Activated CD8-positive, alpha-beta memory T cell treated with anti-CD3 and anti-CD28 coated beads, Interleukin-2, amount 10 ng/mL, durations not matched to agents 7 days and 5 days (primary cell): ENCODE data around the gene GPHN. TPM values are rescaled to one million over a fixed set of nuclear protein-coding genes. Genes with fewer than 3 reads are reported as not detected.
"Not testable (repeated sequence)": the region's sequence is repeated elsewhere in the genome, so short reads cannot be mapped to it uniquely, and the experiment has no call there.

ENCODE experiments used
- ATAC-seq: fragments of 150-1000 bp; cut with Tn5 transposase; one replicate; pipeline ENCODE4 v1.10.0; 2021; ENCODE audit warnings: moderate library complexity
- CTCF ChIA-PET: fragments of 350-600 bp; sonication (Branson Sonifier 250); formaldehyde crosslinking; loops from one replicate; lab custom pipeline; 2021; ENCODE audit warnings: antibody characterized with exemption; lab: Charles Lee
- DNase-seq: peaks from one replicate; pipeline ENCODE4 v3.0.0-alpha.2; 2020
- H3K27ac Mint-ChIP-seq: one replicate; pipeline ENCODE4 v1.8.0; 2021; ENCODE audit warnings: mild to moderate bottlenecking, mixed read lengths
- H3K27me3 Mint-ChIP-seq: one replicate; pipeline ENCODE4 v1.8.0; 2021; ENCODE audit warnings: mixed read lengths
- H3K36me3 Mint-ChIP-seq: one replicate; pipeline ENCODE4 v1.8.0; 2021; ENCODE audit warnings: mild to moderate bottlenecking, mixed read lengths
- H3K4me1 Mint-ChIP-seq: one replicate; pipeline ENCODE4 v1.8.0; 2021; ENCODE audit warnings: mixed read lengths
- H3K4me3 Mint-ChIP-seq: one replicate; pipeline ENCODE4 v1.8.0; 2021; ENCODE audit warnings: mild to moderate bottlenecking, moderate library complexity, mixed read lengths
- H3K9me3 Mint-ChIP-seq: one replicate; pipeline ENCODE4 v1.8.0; 2022; ENCODE audit warnings: low read depth, mixed read lengths
- total RNA-seq, 2 experiments: library from RNA; stranded (reverse); gene quantifications; one replicate each; pipeline ENCODE4 v1.2.3, GENCODE V29; 2021

Gene GPHN
- total RNA-seq, 2 experiments from 2014 or later: 11.9 to 22.5 TPM

DNA sequence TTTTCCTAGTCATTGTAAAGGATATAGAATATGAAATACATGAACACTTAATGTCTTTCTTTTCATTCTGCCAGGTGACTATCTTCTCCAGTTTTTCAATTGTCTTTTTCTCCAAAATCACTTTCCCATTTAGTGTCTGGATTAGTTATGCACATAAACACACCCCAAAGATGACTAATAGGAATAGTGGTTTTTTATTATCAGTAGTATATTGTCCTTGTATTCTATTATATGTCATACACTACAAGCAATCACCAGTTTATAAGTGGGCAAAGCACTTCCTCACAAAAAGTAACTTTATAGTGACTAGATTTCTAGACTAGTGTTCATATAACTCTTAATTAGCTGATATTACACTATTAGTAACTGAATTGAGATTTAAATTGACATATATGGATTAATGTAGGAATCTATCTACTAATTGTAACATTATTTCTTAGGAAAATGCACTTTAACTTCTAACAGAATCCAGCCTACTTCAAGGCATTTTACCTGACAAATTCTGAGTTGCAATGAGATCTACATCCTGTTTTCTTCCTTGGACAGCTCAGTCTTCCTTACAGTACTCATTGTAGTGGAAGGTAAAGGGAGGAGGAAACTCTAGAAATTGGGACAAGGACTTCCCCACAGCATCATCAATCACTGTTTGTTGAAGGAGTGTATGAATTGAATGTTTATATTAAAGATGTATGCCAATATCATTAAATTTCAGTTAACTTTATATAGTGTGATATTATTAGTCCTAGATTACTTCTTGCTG, 495.2 kb downstream of the GPHN start:
- no peaks in the 10 kb centered on the region for H3K9me3 Mint-ChIP-seq
- no peak overlapping the region for H3K27ac Mint-ChIP-seq
- H3K36me3 Mint-ChIP-seq: no peaks in the 10 kb centered on the region
- H3K4me1 Mint-ChIP-seq: peaks cover 3% of the 10 kb centered on the region
- no peak for ATAC-seq
- no peak overlapping the region for H3K4me3 Mint-ChIP-seq
- H3K27me3 Mint-ChIP-seq: peaks cover 7% of the 10 kb centered on the region
- CTCF ChIA-PET: interaction anchor here (0.9 kb wide), 1 partner anchor 15 kb away, joined by 3 read pairs; no protein-coding TSS in a partner anchor
- DNase-seq: no peak

DNA sequence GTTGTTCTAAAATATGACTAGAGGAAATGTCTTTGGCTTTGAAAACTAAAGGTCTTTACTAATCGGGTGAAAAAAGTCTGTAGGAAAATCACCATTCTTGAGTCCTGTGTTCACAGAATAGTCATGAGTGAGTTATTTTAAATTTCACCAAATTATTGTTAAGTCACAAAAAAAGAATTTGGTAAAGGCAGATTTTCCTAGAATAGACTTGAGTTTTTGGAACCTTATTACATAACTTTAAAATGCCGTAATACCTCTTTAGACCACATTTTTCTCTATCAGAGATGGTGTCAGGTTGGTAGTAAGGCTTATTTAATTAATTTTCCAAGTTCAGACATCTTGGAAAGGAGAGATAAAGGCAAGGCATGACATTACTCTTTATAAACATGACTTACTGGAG, 496.6 kb downstream of the GPHN start:
- Mint-ChIP-seq H3K4me1 (no peaks in the 10 kb centered on the region), H3K27me3 (peaks cover 7% of the 10 kb centered on the region), H3K4me3 (no peak overlapping the region), H3K27ac (no peak overlapping the region), H3K36me3 (no peaks in the 10 kb centered on the region), H3K9me3 (no peaks in the 10 kb centered on the region)
- ATAC-seq: no peak
- CTCF ChIA-PET: no interaction called here
- DNase-seq: no peak

DNA sequence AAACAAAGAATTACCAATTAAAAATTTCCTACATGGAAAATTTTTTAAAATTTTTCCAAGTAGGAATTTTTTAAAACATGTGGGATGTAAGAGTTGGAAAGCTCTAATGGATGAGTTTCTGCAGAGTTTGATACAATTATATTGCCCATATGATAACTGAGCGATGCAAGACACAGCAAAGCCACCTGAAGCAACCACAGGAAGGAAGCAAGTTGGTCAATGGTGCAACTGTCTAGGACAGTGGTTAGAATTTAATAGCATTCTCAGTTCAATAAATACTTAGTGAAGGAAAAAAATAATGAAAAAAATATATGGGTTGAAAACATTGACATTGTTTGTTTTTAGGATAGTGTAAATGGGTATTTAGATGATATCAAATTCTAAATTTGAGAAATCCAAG, 502.7 kb downstream of the GPHN start:
- CTCF ChIA-PET: no interaction called here
- H3K36me3 Mint-ChIP-seq: no peaks in the 10 kb centered on the region
- H3K27me3 Mint-ChIP-seq: peaks cover 4% of the 10 kb centered on the region
- peaks cover 1% of the 10 kb centered on the region for H3K4me1 Mint-ChIP-seq
- H3K9me3 Mint-ChIP-seq: no peaks in the 10 kb centered on the region
- no peak for ATAC-seq
- H3K27ac Mint-ChIP-seq: no peak overlapping the region
- no peak for DNase-seq
- no peak overlapping the region for H3K4me3 Mint-ChIP-seq

DNA sequence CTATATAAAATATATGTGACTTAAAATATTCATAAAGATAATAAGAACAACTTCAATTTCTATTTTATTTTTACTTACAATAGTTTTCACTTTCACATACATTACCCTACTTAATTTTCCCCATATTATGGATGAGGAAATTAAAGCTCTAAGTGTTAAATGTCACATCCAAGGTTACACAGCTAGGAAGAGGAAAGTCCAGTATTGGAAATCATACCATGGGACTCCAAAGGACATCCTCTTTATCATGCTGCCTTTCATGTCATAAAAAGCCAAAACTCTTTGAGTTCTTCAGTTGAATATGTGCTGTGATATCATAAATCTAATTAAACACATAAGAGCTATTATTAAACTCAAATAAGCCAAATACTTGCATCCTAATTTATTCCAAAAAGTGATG, 508.9 kb downstream of the GPHN start:
- Mint-ChIP-seq H3K9me3 (no peaks in the 10 kb centered on the region), H3K36me3 (no peaks in the 10 kb centered on the region), H3K4me1 (no peaks in the 10 kb centered on the region), H3K27me3 (peaks cover 2% of the 10 kb centered on the region), H3K27ac (no peak overlapping the region), H3K4me3 (no peak overlapping the region)
- CTCF ChIA-PET: no interaction called here
- DNase-seq: no peak
- no peak for ATAC-seq

DNA sequence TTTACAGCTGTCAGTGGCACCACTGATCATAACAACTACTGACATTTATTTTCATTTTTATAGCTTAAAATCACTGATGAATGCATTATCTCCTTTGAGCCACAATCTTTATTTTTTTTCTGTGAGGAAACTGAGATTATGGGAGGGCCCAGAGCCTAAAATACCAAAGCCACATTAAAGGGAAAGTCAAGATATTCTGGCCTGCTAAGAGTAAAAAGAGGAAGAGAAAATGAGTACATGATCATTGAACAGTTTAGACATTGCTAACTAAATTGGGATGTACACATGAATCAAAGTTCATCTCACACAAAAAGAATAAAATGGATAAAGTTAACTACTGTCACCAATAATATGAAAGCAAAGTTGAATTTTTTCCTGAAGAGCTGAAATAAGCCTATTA, 510.8 kb downstream of the GPHN start:
- Mint-ChIP-seq H3K4me3 (no peak overlapping the region), H3K27me3 (peaks cover 2% of the 10 kb centered on the region), H3K27ac (no peak overlapping the region), H3K9me3 (no peaks in the 10 kb centered on the region), H3K4me1 (no peaks in the 10 kb centered on the region), H3K36me3 (no peaks in the 10 kb centered on the region)
- DNase-seq (no peak), ATAC-seq (no peak)
- CTCF ChIA-PET: interaction anchor here (1.0 to 1.2 kb wide), 2 partner anchors 16 to 20 kb away, joined by 3 read pairs; no protein-coding TSS in a partner anchor

DNA sequence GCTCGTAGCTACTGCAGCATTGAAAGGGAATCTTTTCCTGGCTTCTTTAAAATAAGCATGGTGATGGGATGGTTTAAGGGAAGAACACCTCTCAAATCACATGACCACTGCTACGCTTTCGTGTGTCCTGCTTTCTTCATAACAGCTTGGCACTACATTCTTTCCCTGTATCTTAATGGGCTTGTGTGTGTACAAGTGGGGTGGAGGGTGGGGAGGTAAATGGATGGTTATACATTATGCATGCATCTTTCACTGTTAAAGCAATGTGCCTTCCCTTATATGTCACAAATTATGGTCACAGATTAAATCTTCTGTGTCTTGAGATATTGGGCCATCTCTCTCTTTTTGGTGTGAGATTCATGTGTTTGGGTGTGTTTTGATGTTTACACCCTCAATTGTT, 511.8 kb downstream of the GPHN start:
- no peaks in the 10 kb centered on the region for H3K4me1 Mint-ChIP-seq
- H3K36me3 Mint-ChIP-seq: peaks cover 2% of the 10 kb centered on the region
- CTCF ChIA-PET: interaction anchor here (1.2 kb wide), 1 partner anchor 21 kb away, joined by 3 read pairs; no protein-coding TSS in a partner anchor
- no peak for ATAC-seq
- no peaks in the 10 kb centered on the region for H3K27me3 Mint-ChIP-seq
- peaks cover 3% of the 10 kb centered on the region for H3K9me3 Mint-ChIP-seq
- H3K27ac Mint-ChIP-seq: no peak overlapping the region
- no peak for DNase-seq
- H3K4me3 Mint-ChIP-seq: no peak overlapping the region

DNA sequence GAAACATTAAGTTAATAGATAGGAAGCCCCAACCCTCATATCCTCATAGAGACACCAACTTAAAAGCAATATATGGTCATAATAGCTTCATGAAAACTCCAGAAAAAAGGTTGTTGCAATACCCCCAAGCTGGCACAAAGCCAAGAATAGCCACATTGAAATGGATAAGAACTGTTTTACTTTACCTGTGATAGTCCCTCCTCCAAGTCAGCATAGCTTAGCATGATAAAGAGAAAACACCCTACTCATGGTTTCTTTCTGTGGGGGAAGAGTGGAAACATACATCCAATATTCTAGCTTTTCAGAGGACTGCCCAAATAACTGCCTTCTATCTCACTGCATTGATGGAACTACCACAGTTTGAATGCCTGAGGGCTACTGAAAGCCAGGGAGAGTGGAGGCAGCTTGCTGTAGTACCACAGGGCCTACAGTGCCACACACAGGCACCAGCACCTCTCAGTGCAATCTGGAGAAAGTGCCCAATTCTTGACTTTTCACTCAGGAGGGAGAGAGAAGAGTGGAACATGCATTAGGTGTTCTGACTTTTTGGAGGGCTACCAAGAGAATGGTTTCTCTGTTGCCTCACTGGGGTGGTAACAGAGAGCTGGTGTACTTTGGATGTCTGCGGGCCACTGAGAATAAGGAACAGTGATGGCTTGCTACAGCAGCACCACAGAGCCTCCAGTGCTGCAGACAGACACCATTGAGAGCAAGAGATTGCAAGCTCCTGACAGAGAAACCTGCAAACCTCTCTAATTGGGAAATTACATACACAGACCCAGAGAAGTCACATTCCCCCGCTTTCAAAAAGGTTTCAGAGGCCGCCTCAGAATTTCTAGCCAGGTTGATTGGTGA, 524.2 kb downstream of the GPHN start:
- Mint-ChIP-seq H3K4me1 (no peaks in the 10 kb centered on the region), H3K9me3 (peaks cover 15% of the 10 kb centered on the region)
- CTCF ChIA-PET: no interaction called here

DNA sequence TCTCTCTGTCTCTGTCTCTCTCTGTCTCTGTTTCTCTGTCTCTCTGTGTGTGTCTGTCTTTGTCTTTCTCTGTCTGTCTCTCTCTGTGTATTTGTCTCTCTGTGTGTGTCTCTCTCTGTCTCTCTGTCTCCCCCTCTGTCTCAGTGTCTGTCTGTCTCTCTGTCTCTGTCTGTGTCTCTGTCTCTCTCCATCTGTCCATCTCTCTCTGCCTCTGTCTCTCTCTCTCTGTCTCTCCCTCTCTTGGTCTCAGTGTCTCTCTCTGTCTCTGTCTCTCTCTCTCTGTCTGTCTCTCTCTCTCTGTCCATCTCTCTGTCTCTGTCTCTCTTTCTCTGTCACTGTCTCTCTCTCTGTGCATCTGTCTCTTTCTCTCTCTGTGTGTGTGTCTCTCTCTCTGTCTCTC, 537.5 kb downstream of the GPHN start:
- Mint-ChIP-seq H3K9me3 (no peaks in the 10 kb centered on the region), H3K27ac (no peak overlapping the region), H3K27me3 (no peaks in the 10 kb centered on the region), H3K36me3 (peaks cover 3% of the 10 kb centered on the region), H3K4me1 (no peaks in the 10 kb centered on the region), H3K4me3 (no peak overlapping the region)
- no peak for DNase-seq
- CTCF ChIA-PET: no interaction called here
- ATAC-seq: no peak

More for the DNA sequence above, 524.2 kb downstream of the GPHN start:
- no peak overlapping the region for H3K27ac Mint-ChIP-seq
- peaks cover 5% of the 10 kb centered on the region for H3K36me3 Mint-ChIP-seq
- H3K27me3 Mint-ChIP-seq: no peaks in the 10 kb centered on the region
- no peak overlapping the region for H3K4me3 Mint-ChIP-seq
- ATAC-seq (no peak), DNase-seq (no peak)

DNA sequence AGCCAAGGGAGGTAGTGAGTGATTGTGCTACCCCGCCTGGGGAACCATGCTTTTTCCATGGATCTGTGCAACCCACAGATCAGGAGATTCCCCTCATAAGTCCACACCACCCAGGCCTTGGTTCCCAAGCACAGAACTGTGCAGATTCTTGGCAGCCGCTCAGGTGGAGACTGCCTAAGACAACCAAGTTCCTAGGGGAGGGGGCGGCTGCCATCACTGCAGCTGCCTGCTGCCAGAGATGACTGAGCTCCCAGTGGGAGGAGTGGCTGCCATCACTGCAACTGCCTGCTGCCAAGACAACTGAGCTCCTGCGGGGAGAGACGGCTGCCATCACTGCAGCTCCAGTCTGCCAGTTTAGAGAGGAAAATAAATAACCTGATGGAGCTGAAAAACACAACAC, 542.9 kb downstream of the GPHN start:
- ATAC-seq (no peak), DNase-seq (no peak)
- Mint-ChIP-seq H3K9me3 (peaks cover 2% of the 10 kb centered on the region), H3K4me1 (no peaks in the 10 kb centered on the region), H3K27me3 (no peaks in the 10 kb centered on the region), H3K27ac (no peak overlapping the region), H3K36me3 (no peaks in the 10 kb centered on the region), H3K4me3 (no peak overlapping the region)
- CTCF ChIA-PET: no interaction called here

DNA sequence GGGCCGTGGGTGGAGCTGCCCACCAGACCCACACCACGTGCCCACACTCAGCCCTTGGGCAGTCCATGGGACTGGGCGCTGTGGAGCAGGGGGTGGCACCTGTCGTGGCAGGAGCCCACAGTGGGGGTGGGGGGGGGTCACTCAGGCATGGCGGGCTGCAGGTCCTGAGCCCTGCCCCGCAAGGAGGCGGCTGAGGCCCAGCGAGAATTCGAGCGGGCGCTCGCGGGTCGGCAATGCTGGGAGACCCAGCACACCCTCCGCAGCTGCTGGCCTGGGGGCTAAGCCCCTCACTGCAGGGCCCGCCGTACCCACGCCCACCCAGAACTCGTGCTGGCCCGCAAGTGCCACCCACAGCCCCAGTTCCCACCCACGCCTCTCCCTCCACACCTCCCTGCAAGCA, 548.7 kb downstream of the GPHN start:
- CTCF ChIA-PET: no interaction called here
- no peaks in the 10 kb centered on the region for H3K27me3 Mint-ChIP-seq
- H3K9me3 Mint-ChIP-seq: peaks cover 2% of the 10 kb centered on the region

DNA sequence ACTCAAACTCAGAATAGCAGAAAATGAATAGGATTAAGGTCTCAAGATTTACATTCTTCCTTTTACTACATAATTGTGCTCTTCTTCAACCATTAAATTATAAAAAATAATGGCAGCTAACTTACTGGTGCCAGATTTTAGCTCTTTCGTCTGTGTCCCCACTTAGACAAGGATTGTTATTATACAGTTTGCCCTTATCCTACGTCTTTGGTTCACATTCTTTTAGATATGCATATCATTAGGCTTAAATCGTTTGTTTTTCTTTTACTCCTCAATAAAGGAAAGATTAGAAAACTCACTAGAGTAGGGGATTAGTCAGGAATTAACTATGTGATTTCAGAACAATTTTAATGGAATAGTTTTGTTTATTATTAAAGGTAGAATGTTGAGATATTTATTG, 551.6 kb downstream of the GPHN start:
- no peak overlapping the region for H3K27ac Mint-ChIP-seq
- CTCF ChIA-PET: no interaction called here

More for the DNA sequence above, 548.7 kb downstream of the GPHN start:
- Mint-ChIP-seq H3K4me3 (no peak overlapping the region), H3K36me3 (no peaks in the 10 kb centered on the region), H3K4me1 (no peaks in the 10 kb centered on the region), H3K27ac (no peak overlapping the region)
- DNase-seq (no peak), ATAC-seq (no peak)

DNA sequence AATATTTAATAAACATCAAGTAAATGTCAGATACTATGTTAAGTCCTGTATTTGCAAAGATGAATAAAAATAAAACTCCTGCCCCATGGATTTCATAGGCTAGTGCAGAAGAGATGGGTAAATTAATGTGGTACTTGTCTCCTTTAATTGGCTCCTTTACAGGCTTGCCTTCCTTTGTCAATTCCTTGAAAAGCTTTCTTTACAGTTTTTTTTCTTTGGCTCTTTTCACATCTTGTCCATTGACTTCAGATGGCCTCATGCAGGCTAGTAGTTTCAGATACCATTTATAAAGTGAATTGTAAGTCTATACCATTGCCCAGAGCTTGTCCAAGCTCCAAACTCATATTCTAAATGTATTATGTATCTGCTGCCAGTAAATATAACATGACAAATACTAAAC, 552.6 kb downstream of the GPHN start:
- no peak for ATAC-seq
- DNase-seq: no peak
- H3K27ac Mint-ChIP-seq: no peak overlapping the region
- no peaks in the 10 kb centered on the region for H3K27me3 Mint-ChIP-seq
- CTCF ChIA-PET: no interaction called here
- no peaks in the 10 kb centered on the region for H3K9me3 Mint-ChIP-seq
- H3K36me3 Mint-ChIP-seq: no peaks in the 10 kb centered on the region
- H3K4me3 Mint-ChIP-seq: no peak overlapping the region
- no peaks in the 10 kb centered on the region for H3K4me1 Mint-ChIP-seq

More for the DNA sequence above, 551.6 kb downstream of the GPHN start:
- ATAC-seq (no peak), DNase-seq (no peak)
- H3K27me3 Mint-ChIP-seq: no peaks in the 10 kb centered on the region
- H3K9me3 Mint-ChIP-seq: no peaks in the 10 kb centered on the region
- H3K4me1 Mint-ChIP-seq: no peaks in the 10 kb centered on the region
- no peak overlapping the region for H3K4me3 Mint-ChIP-seq
- H3K36me3 Mint-ChIP-seq: no peaks in the 10 kb centered on the region

DNA sequence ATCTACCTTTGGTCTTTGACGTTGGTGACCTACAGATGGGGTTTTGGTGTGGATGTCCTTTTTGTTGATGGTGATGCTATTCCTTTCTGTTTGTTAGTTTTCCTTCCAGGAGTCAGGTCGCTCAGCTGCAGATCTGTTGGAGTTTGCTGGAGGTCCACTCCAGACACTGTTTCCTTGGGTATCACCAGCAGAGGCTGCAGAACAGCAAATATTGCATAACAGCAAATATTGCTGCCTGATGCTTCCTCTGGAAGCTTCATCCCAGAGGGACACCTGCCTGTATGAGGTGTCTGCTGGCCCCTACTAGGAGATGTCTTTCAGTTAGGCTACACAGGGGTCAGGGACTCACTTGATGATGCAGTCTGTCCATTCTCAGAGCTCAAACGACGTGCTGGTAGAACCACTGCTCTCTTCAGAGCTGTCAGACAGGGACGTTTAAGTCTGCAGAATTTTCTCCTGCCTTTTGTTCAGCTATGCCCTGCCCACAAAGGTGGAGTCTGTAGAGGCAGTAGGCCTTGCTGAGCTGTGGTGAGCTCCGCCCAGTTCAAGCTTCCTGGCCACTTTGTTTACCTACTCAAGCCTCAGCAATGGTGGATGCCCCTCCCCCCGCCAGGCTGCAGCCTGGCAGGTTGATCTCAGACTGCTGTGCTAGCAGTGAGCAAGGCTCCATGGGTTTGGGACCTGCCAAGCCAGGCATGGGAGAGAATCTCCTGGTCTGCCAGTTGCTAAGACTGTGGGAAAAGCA, 559.3 kb downstream of the GPHN start:
- H3K4me3 Mint-ChIP-seq, ATAC-seq, H3K4me1 Mint-ChIP-seq, H3K9me3 Mint-ChIP-seq, H3K27me3 Mint-ChIP-seq, H3K27ac Mint-ChIP-seq, CTCF ChIA-PET, H3K36me3 Mint-ChIP-seq, DNase-seq: not testable (repeated sequence)
